ENCODE results near the gene CRACR2B.
A peak's percentile ranks its signal among the peaks of the same experiment; 100 is the strongest.

DNA sequence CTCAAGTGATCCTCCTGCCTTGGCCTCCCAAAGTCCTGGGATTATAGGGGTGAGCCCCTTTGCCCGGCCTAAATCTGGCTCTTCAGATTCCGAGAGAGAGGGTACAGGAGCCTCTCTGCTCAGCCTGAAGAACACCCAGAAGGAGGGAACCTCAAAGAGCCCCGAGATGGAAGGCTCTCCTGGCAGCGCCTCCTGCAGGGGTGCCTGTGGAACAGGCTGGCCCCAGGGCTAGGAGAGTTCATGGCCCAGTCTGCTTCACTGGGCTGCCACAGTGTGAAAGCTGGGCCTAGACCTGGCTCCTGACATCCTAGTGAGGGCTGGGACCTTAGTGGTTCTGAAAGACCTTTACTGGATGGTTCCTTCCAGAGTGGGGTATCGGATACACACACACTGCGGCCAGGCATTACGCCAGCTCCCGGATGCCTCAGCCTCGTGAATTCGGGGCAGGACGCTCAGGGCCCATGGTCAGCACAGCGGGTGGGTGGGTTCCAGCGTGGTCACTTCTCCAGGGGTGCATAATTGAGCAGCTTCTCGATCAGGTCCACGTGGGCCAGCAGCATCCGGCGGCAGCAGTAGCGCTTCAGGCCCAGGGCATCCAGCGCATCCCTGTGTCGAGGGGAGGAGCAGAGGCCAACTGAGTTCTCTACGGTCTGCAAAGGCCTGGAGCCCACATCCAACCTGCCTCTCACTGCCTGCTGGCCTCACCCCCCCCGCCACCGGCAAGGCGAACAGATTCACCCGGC, 12.3 kb downstream of the CRACR2B start:
- TF ChIP-seq, protein P1, sequence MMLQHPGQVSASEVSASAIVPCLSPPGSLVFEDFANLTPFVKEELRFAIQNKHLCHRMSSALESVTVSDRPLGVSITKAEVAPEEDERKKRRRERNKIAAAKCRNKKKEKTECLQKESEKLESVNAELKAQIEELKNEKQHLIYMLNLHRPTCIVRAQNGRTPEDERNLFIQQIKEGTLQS (IDR thresholded peaks at IDR 0.05; ENCODE audit: insufficient read depth, low read depth, low read length), result no peak
- TF ChIP-seq, protein P2, sequence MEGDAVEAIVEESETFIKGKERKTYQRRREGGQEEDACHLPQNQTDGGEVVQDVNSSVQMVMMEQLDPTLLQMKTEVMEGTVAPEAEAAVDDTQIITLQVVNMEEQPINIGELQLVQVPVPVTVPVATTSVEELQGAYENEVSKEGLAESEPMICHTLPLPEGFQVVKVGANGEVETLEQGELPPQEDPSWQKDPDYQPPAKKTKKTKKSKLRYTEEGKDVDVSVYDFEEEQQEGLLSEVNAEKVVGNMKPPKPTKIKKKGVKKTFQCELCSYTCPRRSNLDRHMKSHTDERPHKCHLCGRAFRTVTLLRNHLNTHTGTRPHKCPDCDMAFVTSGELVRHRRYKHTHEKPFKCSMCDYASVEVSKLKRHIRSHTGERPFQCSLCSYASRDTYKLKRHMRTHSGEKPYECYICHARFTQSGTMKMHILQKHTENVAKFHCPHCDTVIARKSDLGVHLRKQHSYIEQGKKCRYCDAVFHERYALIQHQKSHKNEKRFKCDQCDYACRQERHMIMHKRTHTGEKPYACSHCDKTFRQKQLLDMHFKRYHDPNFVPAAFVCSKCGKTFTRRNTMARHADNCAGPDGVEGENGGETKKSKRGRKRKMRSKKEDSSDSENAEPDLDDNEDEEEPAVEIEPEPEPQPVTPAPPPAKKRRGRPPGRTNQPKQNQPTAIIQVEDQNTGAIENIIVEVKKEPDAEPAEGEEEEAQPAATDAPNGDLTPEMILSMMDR (IDR thresholded peaks at IDR 0.05; ENCODE audit: control extremely low read depth in 1 of 3, insufficient read depth in 1 of 3, low read depth in 1 of 3, low read length in 3 of 3), result peak in 2 of 3 experiments; percentile 41 to 52; a peak in 3 of 4 replicates
- TF ChIP-seq TAF1 (IDR thresholded peaks at IDR 0.05; ENCODE audit: low read depth, low read length) (no peak), EP300 (IDR thresholded peaks at IDR 0.05; ENCODE audit: borderline replicate concordance in 1 of 2, low read depth in 2 of 2, low read length in 2 of 2) (no peak), POLR2A (IDR thresholded peaks at IDR 0.05; ENCODE audit: control extremely low read depth in 1 of 2, low read depth in 2 of 2, low read length in 2 of 2) (no peak)

Data from H1 (cell line).